Measurements from ENCODE around the gene ATP8B4.

The ATP8B4 gene

DNA sequence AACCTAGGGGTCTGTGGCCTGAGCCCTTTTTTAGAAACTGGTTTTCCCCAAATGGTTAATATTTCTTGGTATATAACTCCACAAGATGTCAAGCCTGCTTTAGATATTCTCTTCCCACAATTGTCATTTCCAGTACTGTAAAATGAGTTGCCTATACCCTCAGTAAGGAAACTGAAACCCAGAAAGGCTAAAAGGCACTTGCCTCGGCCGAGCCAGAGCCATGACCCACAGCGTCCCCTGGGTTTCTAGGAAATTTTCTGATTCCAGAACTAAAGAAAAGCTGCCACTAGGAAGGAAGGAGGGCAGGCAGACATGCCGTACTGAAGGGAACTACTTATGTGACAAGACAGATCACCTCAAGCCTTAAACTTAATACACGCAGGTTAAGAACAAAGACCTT lies 59.1 kb downstream of the ATP8B4 start:
- no peak for DNase-seq

DNA sequence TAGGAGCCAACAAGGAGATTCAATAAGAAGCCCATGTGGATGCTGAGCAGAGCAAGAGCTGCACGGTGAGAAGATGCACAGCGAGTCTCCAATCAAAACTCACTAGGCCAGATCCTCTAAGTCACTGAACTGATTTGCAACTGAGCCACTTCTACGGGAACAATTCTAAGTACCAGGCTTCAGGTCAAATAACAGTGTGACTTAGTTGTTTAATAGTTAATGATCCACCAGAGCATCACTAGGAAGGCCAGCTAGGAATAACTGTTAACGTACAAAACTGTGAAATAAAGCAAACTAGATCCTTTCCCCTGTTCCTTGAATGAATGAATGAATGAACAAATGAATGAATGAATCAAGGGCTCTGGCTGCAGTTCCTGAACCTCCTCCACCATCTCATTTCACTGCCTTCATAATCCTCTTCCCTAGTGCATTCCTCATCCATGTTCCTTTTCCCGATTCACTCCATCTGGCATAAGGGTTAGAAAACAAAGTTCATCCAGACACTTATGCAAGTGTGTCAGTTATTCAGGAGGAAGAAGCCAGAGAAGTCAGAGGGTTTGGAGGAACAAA lies 59.7 kb downstream of the ATP8B4 start:
- DNase-seq, result no peak

GRCh38 chr15:50057905-50058639 lies 61.0 kb downstream of the ATP8B4 start:
- no peak for DNase-seq

DNA sequence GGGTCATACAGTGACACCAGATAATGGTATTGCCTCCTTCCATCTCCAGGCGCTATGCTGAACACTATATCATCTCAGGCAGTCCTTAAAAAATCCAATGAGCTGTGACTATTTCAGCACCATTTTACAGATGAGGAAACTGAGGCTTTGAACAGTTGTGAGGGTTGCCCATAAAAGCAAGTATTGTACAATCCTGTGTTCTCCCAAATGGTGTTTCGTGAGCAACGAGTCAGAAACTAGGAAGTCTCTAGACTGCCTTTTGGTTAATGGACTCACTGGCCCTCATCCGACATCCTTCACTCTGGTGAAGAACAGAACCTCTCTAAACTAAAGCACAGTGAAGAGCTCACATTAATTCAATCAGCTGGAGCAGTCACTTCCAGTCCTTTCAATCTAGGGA lies 61.8 kb downstream of the ATP8B4 start:
- DNase-seq, result no peak

DNA sequence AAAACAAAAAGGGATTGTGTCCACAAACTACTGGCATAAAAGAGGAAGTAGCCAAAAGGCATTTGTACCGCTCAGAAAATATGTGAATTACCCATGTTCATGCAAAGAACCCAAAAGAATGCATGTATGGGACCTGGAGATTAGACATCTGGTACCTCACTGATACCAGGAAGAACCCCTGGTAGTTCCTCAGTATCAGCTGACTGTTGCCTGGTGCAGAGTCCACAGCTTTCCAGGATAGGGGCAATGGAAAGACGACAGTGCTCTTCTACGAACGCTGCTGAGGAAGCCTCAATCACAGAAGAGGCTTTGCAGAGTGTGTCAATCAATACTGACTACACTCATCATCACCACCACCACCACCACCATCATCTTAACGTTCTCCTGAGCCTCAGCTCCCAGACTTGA lies 63.3 kb downstream of the ATP8B4 start:
- DNase-seq, result no peak

DNA sequence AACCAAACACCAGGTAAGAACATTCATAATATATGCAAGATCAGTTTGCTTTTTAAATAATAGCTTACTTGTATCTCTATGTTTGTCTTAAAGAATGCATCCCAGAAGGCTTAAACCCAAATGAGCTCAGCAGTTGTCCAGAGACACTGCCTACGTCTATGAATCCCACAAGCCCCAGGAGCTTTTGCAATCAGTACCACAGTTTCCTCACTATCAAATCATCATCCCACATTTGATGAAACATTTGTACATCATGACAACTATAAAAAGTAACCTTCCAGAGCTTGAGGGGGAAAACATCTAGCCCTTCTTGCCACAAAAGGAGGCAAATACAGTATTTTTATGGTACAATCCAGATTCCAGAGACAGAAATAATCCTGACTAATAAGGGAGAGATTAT lies 63.7 kb downstream of the ATP8B4 start:
- DNase-seq, result no peak

DNA sequence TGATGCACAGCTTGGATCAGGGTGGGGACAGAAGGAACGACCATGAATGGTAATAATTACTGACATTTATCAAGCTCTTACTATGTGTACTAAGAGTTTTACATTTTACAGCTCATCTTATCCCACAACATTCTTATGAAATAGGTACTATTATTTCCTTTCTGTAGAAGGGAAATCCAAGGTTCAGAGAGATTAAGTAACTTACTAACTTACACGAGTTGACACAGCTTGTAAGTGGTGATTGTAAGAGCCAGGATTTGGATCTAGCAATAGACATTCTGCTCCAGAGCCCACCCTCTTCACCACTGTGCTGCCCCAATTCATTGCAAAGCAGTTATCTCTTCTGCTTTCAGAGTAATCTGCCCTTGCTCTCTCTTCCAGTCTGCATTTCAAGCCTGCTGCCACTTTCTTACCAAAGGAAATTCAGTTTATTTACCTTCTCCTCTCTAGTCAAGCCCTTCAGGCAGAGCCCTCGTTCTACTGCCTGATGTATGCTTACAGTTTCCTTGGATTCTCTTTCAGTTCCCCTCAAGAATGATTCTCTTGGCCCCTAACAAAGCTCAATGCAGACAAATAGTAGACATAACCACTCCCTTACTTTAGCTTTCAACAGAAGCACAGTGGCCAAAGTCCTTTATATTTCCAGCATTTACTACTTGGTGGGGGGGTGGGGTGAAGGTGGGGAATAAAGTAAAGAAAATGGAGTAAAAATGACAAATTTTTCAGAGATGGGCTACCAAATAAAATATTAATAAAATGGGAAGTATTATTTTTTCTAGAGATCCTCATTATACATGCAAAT lies 65.8 kb downstream of the ATP8B4 start:
- DNase-seq, result no peak

- no peak for DNase-seq
These were observed 67.1 kb downstream of the ATP8B4 start for GRCh38 chr15:50051811-50052419.

DNA sequence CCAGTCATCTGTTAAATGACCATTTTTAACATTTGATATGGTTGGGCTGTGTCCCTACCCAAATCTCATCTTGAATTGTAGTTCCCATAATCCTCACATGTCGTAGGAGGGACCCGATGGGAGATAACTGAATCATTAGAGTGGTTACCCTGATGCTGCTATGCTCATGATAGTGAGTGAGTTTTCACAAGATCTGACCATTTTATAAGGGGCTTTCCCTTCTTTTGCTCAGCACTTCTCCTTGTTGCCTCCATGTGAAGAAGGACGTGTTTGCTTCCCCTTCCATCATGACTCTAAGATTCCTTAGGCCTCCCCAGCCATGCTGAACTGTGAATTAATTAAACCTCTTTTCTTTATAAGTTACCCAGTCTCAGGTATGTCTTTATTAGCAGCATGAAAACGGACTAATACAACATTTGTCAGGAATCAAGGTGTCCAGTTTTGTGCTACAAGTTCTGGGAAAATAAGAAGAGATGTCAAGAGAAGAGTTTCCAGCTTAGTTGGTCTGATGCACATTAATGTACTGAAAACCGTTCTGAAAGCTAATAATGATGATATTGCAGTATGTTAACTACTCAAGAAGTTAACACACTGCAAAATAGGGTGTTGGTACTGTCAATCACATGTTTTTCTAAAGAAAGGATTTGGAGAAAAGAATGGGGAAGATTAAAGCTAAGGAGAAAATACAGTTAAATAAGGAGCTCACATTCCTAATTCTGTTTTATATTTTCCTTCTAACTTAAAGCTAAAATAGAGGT lies 67.9 kb downstream of the ATP8B4 start:
- no peak for DNase-seq

GRCh38 chr15:50049871-50050270 lies 69.2 kb downstream of the ATP8B4 start:
- no peak for DNase-seq

DNA sequence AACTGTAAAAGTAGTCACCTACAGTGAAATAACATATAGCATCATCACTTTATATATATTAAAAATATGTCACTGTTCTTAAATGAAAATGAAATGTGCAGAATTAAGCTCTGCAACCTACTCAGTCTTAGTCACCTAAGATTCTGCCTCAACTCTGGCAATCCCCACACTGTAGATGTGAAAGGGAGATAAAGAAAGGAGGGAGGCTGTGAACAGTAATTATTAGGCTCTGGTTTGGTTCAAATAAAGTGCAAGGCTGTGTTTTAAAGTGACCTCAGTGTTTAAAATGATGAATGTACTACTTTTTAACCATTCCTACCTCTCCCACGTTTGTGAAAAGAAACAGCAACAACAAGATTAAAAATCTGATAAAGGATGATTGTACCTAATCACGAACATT lies 72.2 kb downstream of the ATP8B4 start:
- DNase-seq, result no peak

DNA sequence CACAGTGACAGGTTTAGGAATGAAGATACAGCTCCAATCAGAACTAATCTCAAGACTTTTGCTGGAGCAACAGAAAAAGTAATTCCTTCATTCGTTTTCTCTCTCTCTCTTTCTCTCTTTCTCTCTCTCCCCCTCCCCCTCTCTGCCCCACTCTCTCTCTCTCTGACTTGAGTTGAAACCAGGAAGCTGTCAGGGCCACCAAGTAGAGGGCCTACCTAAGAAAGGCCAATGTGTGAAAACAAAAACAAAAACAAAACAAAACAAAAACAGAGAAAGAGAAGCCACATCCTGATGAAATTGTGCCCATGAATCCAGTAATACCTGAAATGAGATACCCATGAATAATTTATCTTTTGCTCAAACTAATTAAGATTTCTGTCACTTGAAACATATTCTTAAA lies 72.9 kb downstream of the ATP8B4 start:
- DNase-seq, result no peak

- DNase-seq, result no peak
These were observed 74.1 kb downstream of the ATP8B4 start for GRCh38 chr15:50044904-50045303.

- no peak for DNase-seq
These were observed 74.6 kb downstream of the ATP8B4 start for GRCh38 chr15:50044406-50044805.

DNA sequence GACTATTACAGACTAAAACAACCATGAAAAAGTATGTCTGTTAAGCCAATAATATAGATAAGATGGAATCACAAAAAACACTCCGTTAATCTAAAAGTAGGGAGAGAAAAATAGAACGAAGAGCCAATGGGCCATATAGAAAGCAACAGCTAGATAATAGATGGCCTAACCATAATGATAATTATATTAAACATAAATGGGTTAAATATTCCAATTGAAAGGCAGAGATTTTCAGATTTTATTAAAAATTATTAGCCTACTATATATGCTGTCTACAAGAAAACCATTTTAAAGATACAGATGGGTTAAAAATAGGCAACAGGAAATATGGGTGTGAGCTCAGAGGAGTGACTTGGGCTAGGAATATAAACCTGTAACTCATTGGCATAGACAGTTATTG lies 76.3 kb downstream of the ATP8B4 start:
- no peak for DNase-seq

GRCh38 chr15:50030456-50030855 lies 88.6 kb downstream of the ATP8B4 start:
- no peak for DNase-seq

DNA sequence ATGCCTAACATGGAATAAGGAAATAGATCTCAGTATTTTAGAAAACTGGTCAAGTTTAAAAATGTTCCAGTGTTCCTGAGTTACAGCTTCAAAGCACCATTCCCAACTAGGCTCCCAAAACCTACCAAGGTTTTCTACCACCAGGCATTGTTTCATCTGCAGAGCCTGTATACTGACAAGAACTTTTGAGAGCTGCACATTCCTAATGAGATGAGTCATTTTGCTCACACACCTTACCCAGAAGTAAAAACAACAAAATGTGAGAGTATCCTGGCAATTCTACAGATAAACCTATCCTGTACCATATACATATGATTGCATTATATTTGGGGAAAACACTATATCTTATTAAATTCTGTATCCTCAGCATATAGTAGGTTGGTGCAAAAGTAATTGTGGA lies 90.7 kb downstream of the ATP8B4 start:
- no peak for DNase-seq

DNA sequence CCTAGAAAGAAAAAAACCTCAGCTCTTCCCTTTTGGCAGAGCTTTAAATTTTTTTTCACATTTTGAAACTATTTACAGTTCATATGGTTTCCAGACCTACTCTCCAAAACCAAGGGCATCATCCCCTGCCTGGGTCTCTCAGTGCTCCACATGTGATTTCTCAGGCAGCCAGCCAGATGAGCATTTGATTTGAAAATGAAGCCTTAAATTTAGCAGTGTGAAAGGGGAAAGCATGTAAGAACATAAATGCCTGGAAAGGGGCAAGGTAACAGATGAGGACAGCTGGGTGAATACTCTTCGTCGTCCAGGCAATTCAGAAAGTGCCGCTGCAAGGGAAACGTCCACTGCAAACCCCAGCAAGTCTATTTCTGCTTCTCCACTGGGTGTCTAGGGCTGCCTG lies 94.8 kb downstream of the ATP8B4 start:
- DNase-seq, result no peak

DNA sequence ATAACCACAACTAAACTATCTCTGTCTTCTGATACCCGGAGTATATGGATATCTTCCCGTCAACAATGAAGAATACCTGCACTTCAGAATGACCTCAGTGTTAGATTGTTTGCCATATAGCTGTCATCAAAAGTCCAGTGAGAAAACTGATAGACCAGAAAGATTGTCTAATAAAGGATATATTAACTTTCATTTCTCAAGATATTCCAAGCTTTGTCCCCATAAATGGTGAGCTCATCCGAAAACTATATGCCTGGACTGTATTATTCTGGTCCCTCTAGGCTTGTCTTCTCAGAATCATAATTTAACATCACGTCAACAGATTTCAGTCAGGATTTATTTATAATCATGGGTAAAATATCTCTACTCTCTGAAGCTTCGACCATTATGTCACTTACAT lies 100.5 kb downstream of the ATP8B4 start:
- DNase-seq, result no peak

- no peak for DNase-seq
These were observed 101.5 kb downstream of the ATP8B4 start for GRCh38 chr15:50017522-50017921.

GRCh38 chr15:50016951-50017350 lies 102.1 kb downstream of the ATP8B4 start:
- no peak for DNase-seq

DNA sequence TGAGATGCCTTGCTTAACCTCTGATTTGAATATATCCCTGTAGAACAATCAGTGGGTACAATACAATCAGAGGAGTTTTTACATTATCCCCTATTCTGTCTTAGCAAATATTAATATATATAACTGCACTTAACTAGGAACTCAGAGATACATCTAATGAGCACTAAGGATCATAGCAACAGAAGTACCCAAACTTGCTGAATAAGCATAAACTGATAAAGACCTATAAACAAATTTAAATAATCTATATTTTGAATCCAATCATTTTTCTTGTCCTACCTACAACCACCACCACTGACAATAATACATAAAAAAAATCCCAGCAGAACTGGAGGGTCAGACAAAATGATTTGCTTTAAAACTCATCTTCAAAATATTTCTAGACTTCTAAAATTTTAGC lies 106.2 kb downstream of the ATP8B4 start:
- DNase-seq, result no peak

DNA sequence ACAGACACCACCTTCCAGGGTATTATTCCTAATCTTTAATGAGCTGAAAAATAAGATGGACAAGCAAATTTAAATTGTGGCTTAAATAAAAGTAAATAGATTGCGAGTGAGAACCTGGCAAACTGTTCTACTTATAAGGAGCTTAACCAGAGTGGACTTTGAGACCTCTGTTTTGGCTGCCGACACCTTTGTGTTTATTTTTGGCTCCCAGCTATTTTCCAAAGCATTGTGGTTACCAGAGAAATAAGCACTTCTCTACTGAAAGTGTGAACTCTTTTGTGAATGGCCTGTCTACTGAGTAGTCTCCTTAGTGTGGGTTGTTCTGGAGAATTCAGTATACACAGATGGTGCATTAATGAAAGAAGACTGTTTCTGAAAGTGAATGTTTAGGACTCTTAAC lies 109.4 kb downstream of the ATP8B4 start:
- no peak for DNase-seq
